Panc1 (cell line): ENCODE data around the gene ZC3H7B. TPM values are rescaled to one million over a fixed set of nuclear protein-coding genes. Genes with fewer than 3 reads are reported as not detected.

ENCODE experiments used
- ATAC-seq: fragments of 200-7000 bp; cut with Tn5 transposase; 2 replicates; pipeline ENCODE4 v1.9.1; 2020; ENCODE audit warnings: mild to moderate bottlenecking, moderate library complexity
- BruUV-seq: library from RNA; stranded (reverse); fragments of 400-500 nt; replicated peaks from 2 replicates; lab custom pipeline; 2021; lab: Mats Ljungman, UMichigan
- CTCF ChIA-PET: fragments of 300-600 bp; sonication (Branson Sonifier 250); formaldehyde crosslinking; loops from one replicate; lab custom pipeline; 2022; ENCODE audit warnings: antibody characterized with exemption; lab: Charles Lee
- POLR2A ChIA-PET: fragments of 300-600 bp; sonication (Branson Sonifier 250); formaldehyde crosslinking; loops from one replicate; lab custom pipeline; 2022; ENCODE audit warnings: antibody characterized with exemption; lab: Charles Lee
- DNase-seq: peaks from one replicate; pipeline ENCODE4 v3.0.0-alpha.2; 2010; ENCODE audit warnings: low read depth, low spot score
- H3K27ac ChIP-seq: 2 replicates; pipeline ENCODE4 v1.5.1; 2011; ENCODE audit warnings: mild to moderate bottlenecking, low read length, inconsistent platforms
- H3K27me3 ChIP-seq: fragments of 200-500 bp; sonication (Bioruptor generic); 2 replicates; pipeline ENCODE4 v1.6.0; 2014; ENCODE audit warnings: low read length, inconsistent platforms; ENCODE audit not compliant: control insufficient read depth, insufficient read depth
- H3K36me3 ChIP-seq: fragments of 200-500 bp; sonication (Bioruptor generic); 2 replicates; pipeline ENCODE4 v1.5.1; 2014; ENCODE audit warnings: inconsistent platforms, mild to moderate bottlenecking, low read length, moderate library complexity; ENCODE audit not compliant: control insufficient read depth, insufficient read depth
- H3K4me1 ChIP-seq: 2 replicates; pipeline ENCODE4 v1.5.1; 2011; ENCODE audit warnings: inconsistent platforms, mild to moderate bottlenecking, low read length, moderate library complexity; ENCODE audit not compliant: control insufficient read depth, insufficient read depth
- H3K4me3 ChIP-seq, 2 experiments: 2 replicates each; pipeline ENCODE4 v1.5.1; 2011 to 2012; ENCODE audit warnings: low read depth in 2 of 2, low read length in 2 of 2, mild to moderate bottlenecking in 2 of 2, inconsistent platforms in 1 of 2, moderate library complexity in 1 of 2
- H3K9me3 ChIP-seq: fragments of 200-500 bp; sonication (Bioruptor generic); 2 replicates; pipeline ENCODE4 v1.5.1; 2014; ENCODE audit warnings: low read depth, mild to moderate bottlenecking, inconsistent platforms, low read length, moderate library complexity; ENCODE audit not compliant: control insufficient read depth, insufficient read depth
- SIN3A ChIP-seq: IDR thresholded peaks from 2 replicates; pipeline ENCODE4 v1.6.1; 2012; ENCODE audit warnings: low read depth, mild to moderate bottlenecking, low read length, moderate library complexity, borderline replicate concordance; ENCODE audit not compliant: insufficient read depth
- TCF7L2 ChIP-seq: IDR thresholded peaks from 2 replicates; pipeline ENCODE4 v1.6.1; 2011; ENCODE audit warnings: mild to moderate bottlenecking, low read depth, low read length, inconsistent platforms
- in situ Hi-C: cut with HindIII; loops from 2 replicates; pipeline ENCODE4 v1.10.0; 2016; ENCODE audit warnings: low sequenced_read_pairs, low pct_unique_long_range_greater_than_20kb
- intact Hi-C: fragments of 100-400 bp; cut with micrococcal nuclease; formaldehyde crosslinking; loops from one replicate; pipeline ENCODE4 v1.10.0; 2022; ENCODE audit not compliant: unreplicated experiment
- total RNA-seq: library from RNA; stranded (reverse); gene quantifications from one replicate; pipeline ENCODE4 v1.2.1, GENCODE V29; 2021; ENCODE audit not compliant: unreplicated experiment
- TF ChIP-seq, protein P1 (sequence below), 2 experiments: IDR thresholded peaks; 2 replicates each; pipeline ENCODE4 v1.6.1; 2011 to 2012; ENCODE audit warnings: low read depth in 2 of 2, control low read depth in 1 of 2, low read length in 1 of 2, mild to moderate bottlenecking in 1 of 2, moderate library complexity in 1 of 2; ENCODE audit not compliant: insufficient read depth in 1 of 2
- TF ChIP-seq, protein P2 (sequence below): fragments of 450-650 bp; IDR thresholded peaks from 2 replicates; pipeline ENCODE4 v1.5.1; 2017; ENCODE audit warnings: mild to moderate bottlenecking

ZC3H7B gene
- total RNA-seq, 1 experiment from 2014 or later = 62.0 TPM

DNA sequence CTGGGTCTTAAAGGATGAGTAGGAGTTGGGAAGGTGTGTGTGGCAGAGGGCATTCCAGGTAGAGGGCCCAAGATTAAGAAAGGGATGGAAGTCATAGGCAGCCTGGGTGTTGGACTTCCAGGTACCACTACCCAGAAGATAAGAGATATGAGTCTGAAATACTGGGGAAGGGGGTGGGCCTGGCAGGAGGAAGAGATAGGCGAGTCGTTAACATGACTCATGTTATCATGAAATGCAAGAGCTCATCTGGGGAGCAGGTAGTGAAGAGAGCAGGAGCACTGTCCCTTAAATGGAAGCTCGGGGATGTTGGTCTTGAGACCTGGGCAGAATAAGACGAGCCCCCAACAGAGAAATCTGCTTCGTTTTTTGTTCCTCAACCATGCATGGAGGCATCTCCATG, 10.2 kb downstream of the ZC3H7B start:
- Histone ChIP-seq H3K27ac (no peak overlapping the region), H3K4me3 (no peak overlapping the region), H3K36me3 (no peaks in the 10 kb centered on the region), H3K4me1 (peaks cover 9% of the 10 kb centered on the region), H3K27me3 (no peaks in the 10 kb centered on the region), H3K9me3 (no peaks in the 10 kb centered on the region)
- BruUV-seq = no TSS peak
- DNase-seq (no peak), ATAC-seq (no peak)
- intact Hi-C loops (no loop called here), in situ Hi-C loops (no loop called here)
- ChIA-PET POLR2A (interaction anchor here (0.6 kb wide), 1 partner anchor 989 kb away, joined by 3 read pairs; no protein-coding TSS in a partner anchor), CTCF (no interaction called here)
- TF ChIP-seq, protein P1, sequence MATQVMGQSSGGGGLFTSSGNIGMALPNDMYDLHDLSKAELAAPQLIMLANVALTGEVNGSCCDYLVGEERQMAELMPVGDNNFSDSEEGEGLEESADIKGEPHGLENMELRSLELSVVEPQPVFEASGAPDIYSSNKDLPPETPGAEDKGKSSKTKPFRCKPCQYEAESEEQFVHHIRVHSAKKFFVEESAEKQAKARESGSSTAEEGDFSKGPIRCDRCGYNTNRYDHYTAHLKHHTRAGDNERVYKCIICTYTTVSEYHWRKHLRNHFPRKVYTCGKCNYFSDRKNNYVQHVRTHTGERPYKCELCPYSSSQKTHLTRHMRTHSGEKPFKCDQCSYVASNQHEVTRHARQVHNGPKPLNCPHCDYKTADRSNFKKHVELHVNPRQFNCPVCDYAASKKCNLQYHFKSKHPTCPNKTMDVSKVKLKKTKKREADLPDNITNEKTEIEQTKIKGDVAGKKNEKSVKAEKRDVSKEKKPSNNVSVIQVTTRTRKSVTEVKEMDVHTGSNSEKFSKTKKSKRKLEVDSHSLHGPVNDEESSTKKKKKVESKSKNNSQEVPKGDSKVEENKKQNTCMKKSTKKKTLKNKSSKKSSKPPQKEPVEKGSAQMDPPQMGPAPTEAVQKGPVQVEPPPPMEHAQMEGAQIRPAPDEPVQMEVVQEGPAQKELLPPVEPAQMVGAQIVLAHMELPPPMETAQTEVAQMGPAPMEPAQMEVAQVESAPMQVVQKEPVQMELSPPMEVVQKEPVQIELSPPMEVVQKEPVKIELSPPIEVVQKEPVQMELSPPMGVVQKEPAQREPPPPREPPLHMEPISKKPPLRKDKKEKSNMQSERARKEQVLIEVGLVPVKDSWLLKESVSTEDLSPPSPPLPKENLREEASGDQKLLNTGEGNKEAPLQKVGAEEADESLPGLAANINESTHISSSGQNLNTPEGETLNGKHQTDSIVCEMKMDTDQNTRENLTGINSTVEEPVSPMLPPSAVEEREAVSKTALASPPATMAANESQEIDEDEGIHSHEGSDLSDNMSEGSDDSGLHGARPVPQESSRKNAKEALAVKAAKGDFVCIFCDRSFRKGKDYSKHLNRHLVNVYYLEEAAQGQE (IDR thresholded peaks at IDR 0.05; ENCODE audit: insufficient read depth in 1 of 2, low read depth in 2 of 2, low read length in 1 of 2) = no peak

DNA sequence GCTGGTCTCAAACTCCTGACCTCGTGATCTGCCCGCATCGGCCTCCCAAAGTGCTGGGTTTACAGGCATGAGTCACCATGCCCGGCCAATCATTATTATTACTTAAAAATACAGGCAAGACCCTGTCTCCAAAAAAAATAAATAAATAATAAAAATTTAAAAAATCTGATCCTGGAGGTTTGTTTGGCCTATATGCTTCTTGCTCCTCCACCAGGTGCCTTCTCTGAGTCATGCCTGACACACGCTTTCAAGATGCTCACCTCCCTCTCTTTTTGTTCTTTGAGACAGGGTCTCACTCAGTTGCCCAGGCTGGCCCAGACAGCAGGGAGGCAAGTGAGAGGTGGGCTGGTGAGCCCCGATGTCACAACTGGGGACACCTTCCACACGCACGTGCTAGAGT, 13.5 kb downstream of the ZC3H7B start:
- Histone ChIP-seq H3K9me3 (no peaks in the 10 kb centered on the region), H3K4me1 (peaks cover 4% of the 10 kb centered on the region; the same call in 1 of the 2 replicates), H3K36me3 (no peaks in the 10 kb centered on the region), H3K27ac (no peak overlapping the region), H3K4me3 (no peak overlapping the region), H3K27me3 (no peaks in the 10 kb centered on the region)
- in situ Hi-C loops = no loop called here
- ATAC-seq (no peak), DNase-seq (no peak)
- no TSS peak for BruUV-seq
- TF ChIP-seq TCF7L2 (no peak), SIN3A (no peak)
- TF ChIP-seq, protein P1 (IDR thresholded peaks at IDR 0.05; ENCODE audit: insufficient read depth in 1 of 2, low read depth in 2 of 2, low read length in 1 of 2) = no peak
- TF ChIP-seq, protein P2, sequence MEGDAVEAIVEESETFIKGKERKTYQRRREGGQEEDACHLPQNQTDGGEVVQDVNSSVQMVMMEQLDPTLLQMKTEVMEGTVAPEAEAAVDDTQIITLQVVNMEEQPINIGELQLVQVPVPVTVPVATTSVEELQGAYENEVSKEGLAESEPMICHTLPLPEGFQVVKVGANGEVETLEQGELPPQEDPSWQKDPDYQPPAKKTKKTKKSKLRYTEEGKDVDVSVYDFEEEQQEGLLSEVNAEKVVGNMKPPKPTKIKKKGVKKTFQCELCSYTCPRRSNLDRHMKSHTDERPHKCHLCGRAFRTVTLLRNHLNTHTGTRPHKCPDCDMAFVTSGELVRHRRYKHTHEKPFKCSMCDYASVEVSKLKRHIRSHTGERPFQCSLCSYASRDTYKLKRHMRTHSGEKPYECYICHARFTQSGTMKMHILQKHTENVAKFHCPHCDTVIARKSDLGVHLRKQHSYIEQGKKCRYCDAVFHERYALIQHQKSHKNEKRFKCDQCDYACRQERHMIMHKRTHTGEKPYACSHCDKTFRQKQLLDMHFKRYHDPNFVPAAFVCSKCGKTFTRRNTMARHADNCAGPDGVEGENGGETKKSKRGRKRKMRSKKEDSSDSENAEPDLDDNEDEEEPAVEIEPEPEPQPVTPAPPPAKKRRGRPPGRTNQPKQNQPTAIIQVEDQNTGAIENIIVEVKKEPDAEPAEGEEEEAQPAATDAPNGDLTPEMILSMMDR = no peak
- ChIA-PET POLR2A (interaction anchor here (0.6 kb wide), 1 partner anchor 447 kb away, joined by 5 read pairs; no protein-coding TSS in a partner anchor), CTCF (no interaction called here)
- intact Hi-C loops = no loop called here
